K562 (cell line): ENCODE results near the gene MTSS2. TPM values are rescaled to one million over a fixed set of nuclear protein-coding genes. Genes with fewer than 3 reads are reported as not detected.

ENCODE experiments used
- ATAC-seq: fragments of 200-7000 bp; cut with Tn5 transposase; 3 replicates; pipeline ENCODE4 v1.9.1; 2020; ENCODE audit warnings: moderate library complexity
- BruUV-seq: library from RNA; stranded (reverse); fragments of 400-500 nt; replicated peaks from 2 replicates; lab custom pipeline; 2021; lab: Mats Ljungman, UMichigan
- CTCF ChIA-PET: fragments of 300-600 bp; formaldehyde crosslinking; extraction: SDS; loops from one replicate; lab custom pipeline; 2021; ENCODE audit warnings: low intra/inter-chr PET ratio; lab: Yijun Ruan, JAX
- POLR2A ChIA-PET: fragments of 300-600, 350-650 bp; sonication (Branson Sonifier 250); formaldehyde crosslinking; extraction: SDS; loops from one replicate; lab custom pipeline; 2021; ENCODE audit warnings: antibody characterized with exemption, inconsistent platforms; lab: Yijun Ruan, JAX
- DNase-seq, 4 experiments: peaks; one replicate each; pipeline versions ENCODE4 v3.0.0 to v3.0.0-alpha.2; 2011 to 2018; ENCODE audit warnings: low spot score in 3 of 4, mixed read lengths in 3 of 4; ENCODE audit errors: extremely low read depth in 1 of 4
- FAIRE-seq: peaks from 2 replicates; lab custom pipeline; 2011; peaks lifted over from hg19 to GRCh38; lab: Jason Lieb, UNC
- H2AFZ ChIP-seq: 2 replicates; pipeline ENCODE4 v1.6.0; 2011; ENCODE audit warnings: low read depth, low read length, control low read depth, inconsistent platforms
- H3K27ac ChIP-seq: fragments of 200-600 bp; 3 replicates; pipeline ENCODE4 v1.8.0; 2011; ENCODE audit warnings: low read depth, mild to moderate bottlenecking, control low read depth, inconsistent platforms, low read length, moderate library complexity, mixed read lengths; ENCODE audit errors: extremely low read depth
- H3K27me3 ChIP-seq, 2 experiments: fragments of 300-600 bp in 1 of 2; 2 replicates in 1 of 2; 3 replicates in 1 of 2; pipeline versions ENCODE4 v1.6.0 to v1.8.0; 2011; ENCODE audit warnings: inconsistent platforms in 2 of 2, low read length in 2 of 2, mild to moderate bottlenecking in 1 of 2, mixed read lengths in 1 of 2, moderate library complexity in 1 of 2; ENCODE audit not compliant: control insufficient read depth in 2 of 2, insufficient read depth in 2 of 2
- H3K36me3 ChIP-seq: fragments of 300-600 bp; 3 replicates; pipeline ENCODE4 v1.8.0; 2011; ENCODE audit warnings: mild to moderate bottlenecking, low read length, inconsistent platforms; ENCODE audit not compliant: control insufficient read depth, insufficient read depth
- H3K4me1 ChIP-seq, 2 experiments: fragments of 200-600 bp in 1 of 2; replicated peaks in 1 of 2; 2 replicates in 1 of 2; 3 replicates in 1 of 2; pipeline versions ENCODE4 v1.5.1 to v1.8.0; 2011; ENCODE audit warnings: inconsistent platforms in 2 of 2, low read length in 2 of 2, mild to moderate bottlenecking in 1 of 2, mixed read lengths in 1 of 2, moderate library complexity in 1 of 2; ENCODE audit not compliant: control insufficient read depth in 2 of 2, insufficient read depth in 2 of 2
- H3K4me2 ChIP-seq: 2 replicates; pipeline ENCODE4 v1.6.1; 2011; ENCODE audit warnings: low read length, control low read depth, inconsistent platforms, mixed read lengths; ENCODE audit not compliant: insufficient read depth
- H3K4me3 ChIP-seq: fragments of 200-600 bp; sonication (generic), shearing (Covaris generic); 2 replicates; pipeline ENCODE4 v1.5.1; 2016; ENCODE audit warnings: control low read depth, inconsistent platforms
- H3K79me2 ChIP-seq: fragments of 200-600 bp; 3 replicates; pipeline ENCODE4 v1.8.0; 2011; ENCODE audit warnings: low read length, inconsistent platforms; ENCODE audit not compliant: control insufficient read depth, insufficient read depth
- H3K9ac ChIP-seq, 2 experiments: 2 replicates each; pipeline versions ENCODE4 v1.6.0 to v1.6.1; 2011; ENCODE audit warnings: low read depth in 2 of 2, low read length in 2 of 2, control low read depth in 1 of 2, inconsistent platforms in 1 of 2, mild to moderate bottlenecking in 1 of 2, mixed read lengths in 1 of 2; ENCODE audit not compliant: insufficient read depth in 1 of 2
- H3K9me1 ChIP-seq: one replicate; pipeline ENCODE4 v1.6.0; 2011; ENCODE audit warnings: inconsistent platforms, mild to moderate bottlenecking, low read length, moderate library complexity; ENCODE audit not compliant: control insufficient read depth, insufficient read depth
- H3K9me3 ChIP-seq: replicated peaks from 2 replicates; pipeline ENCODE4 v1.5.1; 2011; ENCODE audit warnings: low read depth, low read length, inconsistent platforms; ENCODE audit not compliant: control insufficient read depth, insufficient read depth
- H4K20me1 ChIP-seq: replicated peaks from 2 replicates; pipeline ENCODE4 v1.6.1; 2011; ENCODE audit warnings: low read length, inconsistent platforms, mixed read lengths; ENCODE audit not compliant: control insufficient read depth, insufficient read depth
- ATF1 ChIP-seq, 2 experiments: fragments of 450-650 bp in 1 of 2; IDR thresholded peaks; 2 replicates each; pipeline ENCODE4 v1.6.1; 2016; ENCODE audit warnings: missing compliant biosample characterization in 1 of 2, missing genetic modification characterization in 1 of 2
- BRD9 ChIP-seq: fragments of 450-650 bp; IDR thresholded peaks from 2 replicates; pipeline ENCODE4 v1.6.1; 2018; ENCODE audit warnings: low read depth; ENCODE audit not compliant: partially characterized antibody
- LARP7 ChIP-seq: fragments of 450-650 bp; IDR thresholded peaks from 2 replicates; pipeline ENCODE4 v1.6.1; 2016
- TEAD4 ChIP-seq, 2 experiments: sonication (generic) in 1 of 2; formaldehyde crosslinking in 1 of 2; IDR thresholded peaks; 2 replicates each; pipeline versions ENCODE4 v1.6.1 to v1.8.0; 2012 to 2022; ENCODE audit warnings: borderline replicate concordance in 1 of 2, inconsistent platforms in 1 of 2, low read length in 1 of 2, mild to moderate bottlenecking in 1 of 2, missing genetic modification reagents in 1 of 2
- U2AF2 ChIP-seq: fragments of 200-400 bp; formaldehyde crosslinking; optimal IDR thresholded peaks from 2 replicates; pipeline ENCODE3; 2017; ENCODE audit warnings: low read depth, mild to moderate bottlenecking, low read length
- ZNF589 ChIP-seq: fragments of 200-800 bp; sonication (Bioruptor generic); IDR thresholded peaks from 2 replicates; pipeline ENCODE4 v1.6.1; 2016; ENCODE audit warnings: low read depth, missing genetic modification characterization, missing compliant biosample characterization
- WGBS: fragments of 100-300 bp; shearing (Covaris generic); methylation state at CpG from one replicate; pipeline ENCODE4 v1.1.6; 2016; ENCODE audit warnings: low coverage, mixed read lengths; ENCODE audit not compliant: insufficient coverage; ENCODE audit errors: missing lambda C conversion rate; 5-methylcytosine and 5-hydroxymethylcytosine counted together
- in situ Hi-C: fragments of 300-500 bp; cut with MboI; formaldehyde crosslinking; loops from 4 replicates; pipeline ENCODE4 v1.15.0; 2018; ENCODE audit warnings: inconsistent platforms, mixed read lengths
- intact Hi-C: fragments of 100-400 bp; cut with micrococcal nuclease; formaldehyde crosslinking; loops from 2 replicates; pipeline ENCODE4 v1.14.2; 2022
- polyA plus RNA-seq, 8 experiments: library from polyadenylated mRNA; depleted of rRNA in 4 of 8; stranded (reverse) in 5 of 8; unstranded in 3 of 8; fragments of >200 nt; fragmentation: Nextera tagmentation in 2 of 8; fragmentation: Illumina TruSeq in 1 of 8; extraction: Ambion mirVana in 2 of 8; extraction: Trizol in 1 of 8; gene quantifications; 2 replicates each; pipeline versions ENCODE4 v1.2.1 to v1.2.3, GENCODE V29; 2011 to 2014; ENCODE audit warnings: inconsistent platforms in 1 of 8, missing spikeins in 1 of 8
- total RNA-seq, 7 experiments: library from RNA; depleted of rRNA in 6 of 7; stranded (reverse); fragments of >200 nt in 6 of 7; fragmentation: Illumina TruSeq in 2 of 7; extraction: Trizol in 2 of 7; gene quantifications; 2 replicates each; pipeline versions ENCODE4 v1.2.1 to v1.2.3, GENCODE V29; 2011 to 2021; ENCODE audit warnings: low replicate concordance in 1 of 7
- TF ChIP-seq, protein P1 (sequence below): fragments of 450-650 bp; IDR thresholded peaks from 2 replicates; pipeline ENCODE4 v1.6.1; 2016; ENCODE audit warnings: mild to moderate bottlenecking
- TF ChIP-seq, protein P2 (sequence below), 2 experiments: fragments of 450-650 bp; formaldehyde crosslinking in 1 of 2; IDR thresholded peaks; 2 replicates each; pipeline versions ENCODE4 v1.4.0 to v1.6.1; 2014 to 2020; ENCODE audit warnings: mild to moderate bottlenecking in 2 of 2, borderline replicate concordance in 1 of 2, low read depth in 1 of 2
- TF ChIP-seq, protein P3 (sequence below), 2 experiments: fragments of 450-650 bp; conservative IDR thresholded peaks; 2 replicates each; pipeline ENCODE4 v1.6.1; 2017; ENCODE audit warnings: mild to moderate bottlenecking in 2 of 2, moderate library complexity in 2 of 2

Gene MTSS2
- total and polyA plus RNA-seq, 9 of the 15 experiments (the other 6 are each of a cell fraction or from before 2014, with no cell fraction given) = 0.11 to 60.3 (median 16.9) TPM

DNA sequence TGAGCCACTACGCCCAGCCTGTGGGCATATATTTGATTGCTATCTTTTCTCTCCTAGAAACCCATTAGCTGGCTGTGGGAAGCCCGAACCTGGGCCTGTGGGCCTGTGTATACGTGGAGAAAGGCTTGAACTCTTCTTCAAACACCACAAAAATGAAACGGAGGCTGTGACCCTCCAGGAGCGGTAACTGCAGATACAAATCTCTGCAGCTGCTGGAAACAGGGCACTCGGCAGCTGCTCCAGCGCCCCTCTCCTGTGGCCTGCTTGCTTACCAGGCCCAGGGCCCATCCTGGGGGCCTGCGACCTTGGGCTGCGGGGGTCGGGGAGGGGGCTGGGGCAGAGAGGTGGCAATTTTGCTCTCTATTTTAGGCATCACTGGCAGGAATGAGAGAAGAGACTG is 28.0 kb upstream of the MTSS2 start:
- Histone ChIP-seq H3K4me1 (peaks cover 2 to 11% of the 10 kb centered on the region in 2 experiments; a peak in 3 of 5 replicates), H3K4me2 (no peak overlapping the region), H3K9me1 (peaks cover 3% of the 10 kb centered on the region), H3K27ac (no peak overlapping the region), H3K9ac (no peak overlapping the region), H3K79me2 (no peaks in the 10 kb centered on the region), H3K27me3 (no peaks in the 10 kb centered on the region), H3K36me3 (peaks cover 5% of the 10 kb centered on the region; the same call in 1 of the 3 replicates), H4K20me1 (no peaks in the 10 kb centered on the region), H3K9me3 (no peaks in the 10 kb centered on the region), H2AFZ (no peak overlapping the region), H3K4me3 (no peak overlapping the region)
- ATAC-seq (no peak), DNase-seq (no peak), FAIRE-seq (no peak)
- POLR2A ChIA-PET = interaction anchor here (0.6 to 1.5 kb wide), 2 partner anchors 11 to 52 kb away, joined by 3 read pairs; no protein-coding TSS in a partner anchor
- intact Hi-C loops = no loop called here
- CTCF ChIA-PET = no interaction called here
- in situ Hi-C loops = no loop called here
- 71% methylated on average over 7 of the region's 10 CpGs for WGBS
- no TSS peak for BruUV-seq
- TF ChIP-seq ZNF589 (CRISPR knock-in tag) = no peak
- TF ChIP-seq, protein P1, sequence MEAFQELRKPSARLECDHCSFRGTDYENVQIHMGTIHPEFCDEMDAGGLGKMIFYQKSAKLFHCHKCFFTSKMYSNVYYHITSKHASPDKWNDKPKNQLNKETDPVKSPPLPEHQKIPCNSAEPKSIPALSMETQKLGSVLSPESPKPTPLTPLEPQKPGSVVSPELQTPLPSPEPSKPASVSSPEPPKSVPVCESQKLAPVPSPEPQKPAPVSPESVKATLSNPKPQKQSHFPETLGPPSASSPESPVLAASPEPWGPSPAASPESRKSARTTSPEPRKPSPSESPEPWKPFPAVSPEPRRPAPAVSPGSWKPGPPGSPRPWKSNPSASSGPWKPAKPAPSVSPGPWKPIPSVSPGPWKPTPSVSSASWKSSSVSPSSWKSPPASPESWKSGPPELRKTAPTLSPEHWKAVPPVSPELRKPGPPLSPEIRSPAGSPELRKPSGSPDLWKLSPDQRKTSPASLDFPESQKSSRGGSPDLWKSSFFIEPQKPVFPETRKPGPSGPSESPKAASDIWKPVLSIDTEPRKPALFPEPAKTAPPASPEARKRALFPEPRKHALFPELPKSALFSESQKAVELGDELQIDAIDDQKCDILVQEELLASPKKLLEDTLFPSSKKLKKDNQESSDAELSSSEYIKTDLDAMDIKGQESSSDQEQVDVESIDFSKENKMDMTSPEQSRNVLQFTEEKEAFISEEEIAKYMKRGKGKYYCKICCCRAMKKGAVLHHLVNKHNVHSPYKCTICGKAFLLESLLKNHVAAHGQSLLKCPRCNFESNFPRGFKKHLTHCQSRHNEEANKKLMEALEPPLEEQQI = no peak
- TF ChIP-seq, protein P2, sequence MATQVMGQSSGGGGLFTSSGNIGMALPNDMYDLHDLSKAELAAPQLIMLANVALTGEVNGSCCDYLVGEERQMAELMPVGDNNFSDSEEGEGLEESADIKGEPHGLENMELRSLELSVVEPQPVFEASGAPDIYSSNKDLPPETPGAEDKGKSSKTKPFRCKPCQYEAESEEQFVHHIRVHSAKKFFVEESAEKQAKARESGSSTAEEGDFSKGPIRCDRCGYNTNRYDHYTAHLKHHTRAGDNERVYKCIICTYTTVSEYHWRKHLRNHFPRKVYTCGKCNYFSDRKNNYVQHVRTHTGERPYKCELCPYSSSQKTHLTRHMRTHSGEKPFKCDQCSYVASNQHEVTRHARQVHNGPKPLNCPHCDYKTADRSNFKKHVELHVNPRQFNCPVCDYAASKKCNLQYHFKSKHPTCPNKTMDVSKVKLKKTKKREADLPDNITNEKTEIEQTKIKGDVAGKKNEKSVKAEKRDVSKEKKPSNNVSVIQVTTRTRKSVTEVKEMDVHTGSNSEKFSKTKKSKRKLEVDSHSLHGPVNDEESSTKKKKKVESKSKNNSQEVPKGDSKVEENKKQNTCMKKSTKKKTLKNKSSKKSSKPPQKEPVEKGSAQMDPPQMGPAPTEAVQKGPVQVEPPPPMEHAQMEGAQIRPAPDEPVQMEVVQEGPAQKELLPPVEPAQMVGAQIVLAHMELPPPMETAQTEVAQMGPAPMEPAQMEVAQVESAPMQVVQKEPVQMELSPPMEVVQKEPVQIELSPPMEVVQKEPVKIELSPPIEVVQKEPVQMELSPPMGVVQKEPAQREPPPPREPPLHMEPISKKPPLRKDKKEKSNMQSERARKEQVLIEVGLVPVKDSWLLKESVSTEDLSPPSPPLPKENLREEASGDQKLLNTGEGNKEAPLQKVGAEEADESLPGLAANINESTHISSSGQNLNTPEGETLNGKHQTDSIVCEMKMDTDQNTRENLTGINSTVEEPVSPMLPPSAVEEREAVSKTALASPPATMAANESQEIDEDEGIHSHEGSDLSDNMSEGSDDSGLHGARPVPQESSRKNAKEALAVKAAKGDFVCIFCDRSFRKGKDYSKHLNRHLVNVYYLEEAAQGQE (IDR thresholded peaks at IDR 0.05; ENCODE audit: borderline replicate concordance) = no peak
- TF ChIP-seq, protein P2 (CRISPR knock-in tag; IDR thresholded peaks at IDR 0.05; ENCODE audit: low read depth) = no peak
- TF ChIP-seq ATF1 (CRISPR knock-in tag; IDR thresholded peaks at IDR 0.05) = no peak
- TF ChIP-seq ATF1 (tag; IDR thresholded peaks at IDR 0.05) = no peak
- TF ChIP-seq, protein P3, sequence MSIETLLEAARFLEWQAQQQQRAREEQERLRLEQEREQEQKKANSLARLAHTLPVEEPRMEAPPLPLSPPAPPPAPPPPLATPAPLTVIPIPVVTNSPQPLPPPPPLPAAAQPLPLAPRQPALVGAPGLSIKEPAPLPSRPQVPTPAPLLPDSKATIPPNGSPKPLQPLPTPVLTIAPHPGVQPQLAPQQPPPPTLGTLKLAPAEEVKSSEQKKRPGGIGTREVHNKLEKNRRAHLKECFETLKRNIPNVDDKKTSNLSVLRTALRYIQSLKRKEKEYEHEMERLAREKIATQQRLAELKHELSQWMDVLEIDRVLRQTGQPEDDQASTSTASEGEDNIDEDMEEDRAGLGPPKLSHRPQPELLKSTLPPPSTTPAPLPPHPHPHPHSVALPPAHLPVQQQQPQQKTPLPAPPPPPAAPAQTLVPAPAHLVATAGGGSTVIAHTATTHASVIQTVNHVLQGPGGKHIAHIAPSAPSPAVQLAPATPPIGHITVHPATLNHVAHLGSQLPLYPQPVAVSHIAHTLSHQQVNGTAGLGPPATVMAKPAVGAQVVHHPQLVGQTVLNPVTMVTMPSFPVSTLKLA (conservative IDR thresholded peaks at IDR 0.05) = no peak
- TF ChIP-seq TEAD4 (IDR thresholded peaks at IDR 0.05; ENCODE audit: low read length) = no peak
- TF ChIP-seq TEAD4 (CRISPR knock-in tag; IDR thresholded peaks at IDR 0.05; ENCODE audit: borderline replicate concordance) = no peak
- no peak for TF ChIP-seq BRD9
- TF ChIP-seq LARP7 = no peak
- TF ChIP-seq U2AF2 = no peak
